Mucosa of stomach (tissue), 1 donor: ENCODE data around the gene MESP1.

Source experiments
- H3K27me3 ChIP-seq: one replicate; pipeline ENCODE4 v1.7.0; 2013; ENCODE audit warnings: mild to moderate bottlenecking, low read length; ENCODE audit not compliant: control insufficient read depth, insufficient read depth
- H3K36me3 ChIP-seq: one replicate; pipeline ENCODE4 v1.7.0; 2013; ENCODE audit warnings: low read length; ENCODE audit not compliant: control insufficient read depth, insufficient read depth
- H3K4me1 ChIP-seq: one replicate; pipeline ENCODE4 v1.7.0; 2013; ENCODE audit warnings: mild to moderate bottlenecking, low read length; ENCODE audit not compliant: control insufficient read depth, insufficient read depth
- H3K4me3 ChIP-seq: one replicate; pipeline ENCODE4 v1.7.0; 2013; ENCODE audit warnings: low read length
- H3K9ac ChIP-seq: one replicate; pipeline ENCODE4 v1.7.0; 2013; ENCODE audit warnings: mild to moderate bottlenecking, low read length, moderate library complexity
- H3K9me3 ChIP-seq: one replicate; pipeline ENCODE4 v1.7.0; 2013; ENCODE audit warnings: mild to moderate bottlenecking, low read length, moderate library complexity; ENCODE audit not compliant: control insufficient read depth
- donor health status: Pancreatic carcinoma.

MESP1 gene

DNA sequence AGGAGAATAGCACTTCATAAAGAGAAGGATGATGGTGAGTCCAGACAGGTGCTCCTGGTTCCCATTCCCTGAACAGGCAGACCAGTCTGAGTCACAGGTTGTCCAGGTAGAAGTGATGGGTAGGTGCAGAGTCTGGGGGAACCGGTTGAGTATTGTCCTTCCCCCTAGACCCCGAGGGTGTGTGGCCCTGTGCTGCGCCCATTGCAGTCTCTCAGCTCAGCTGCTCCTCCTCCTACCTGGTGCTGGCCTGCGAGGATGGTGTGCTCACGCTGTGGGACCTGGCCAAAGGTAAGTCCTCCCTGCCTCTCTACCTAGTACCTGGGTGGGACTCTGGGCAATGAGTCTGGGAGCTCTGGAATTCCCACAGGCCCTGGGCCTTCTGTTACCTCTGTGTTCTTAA, 19.8 kb downstream of the MESP1 start:
- Histone ChIP-seq H3K36me3 (no peaks in the 10 kb centered on the region), H3K9ac (no peak overlapping the region), H3K9me3 (no peaks in the 10 kb centered on the region), H3K27me3 (peaks cover 8% of the 10 kb centered on the region), H3K4me1 (no peaks in the 10 kb centered on the region), H3K4me3 (no peak overlapping the region)

DNA sequence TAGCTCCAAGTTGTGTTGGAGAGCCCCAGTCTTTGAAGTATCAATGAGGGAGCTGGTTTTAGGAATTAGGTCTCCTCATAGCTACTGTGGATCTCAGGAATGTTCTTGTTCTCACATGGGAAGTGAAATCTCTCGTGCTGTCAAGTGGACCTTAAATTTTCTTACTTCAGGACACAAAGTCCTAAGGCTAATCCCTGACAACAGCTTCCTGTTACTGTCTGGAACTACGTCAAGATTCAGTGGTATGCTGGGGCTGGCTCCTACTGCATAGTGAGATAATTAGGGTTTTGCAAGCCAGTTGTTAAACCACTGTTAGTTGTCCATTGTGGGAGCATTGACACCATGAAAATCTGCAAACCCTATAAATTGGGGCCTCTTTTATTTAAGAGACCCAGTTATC, 22.8 kb downstream of the MESP1 start:
- H3K4me3 ChIP-seq = no peak overlapping the region
- H3K4me1 ChIP-seq = no peaks in the 10 kb centered on the region
- no peaks in the 10 kb centered on the region for H3K9me3 ChIP-seq
- H3K27me3 ChIP-seq = peaks cover 3% of the 10 kb centered on the region
- no peaks in the 10 kb centered on the region for H3K36me3 ChIP-seq
- no peak overlapping the region for H3K9ac ChIP-seq

DNA sequence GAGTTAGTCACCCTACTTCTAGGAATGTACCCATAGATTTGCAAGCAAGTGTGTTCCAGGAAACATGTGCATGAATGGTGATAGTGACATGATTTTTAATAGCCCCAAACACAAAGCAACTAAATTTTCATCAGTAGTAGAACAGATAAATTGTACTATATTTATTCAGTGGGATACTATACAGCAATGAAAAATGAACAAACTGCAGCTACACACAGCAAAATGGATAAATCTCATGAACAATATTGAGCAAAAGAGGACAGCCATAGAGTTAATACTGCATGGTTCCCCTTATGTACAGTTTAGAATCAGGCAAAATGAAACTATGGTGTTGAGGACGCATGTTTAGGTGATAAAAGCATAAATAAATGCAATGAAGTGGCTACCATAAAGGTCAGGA, 26.0 kb downstream of the MESP1 start:
- no peaks in the 10 kb centered on the region for H3K9me3 ChIP-seq
- no peak overlapping the region for H3K9ac ChIP-seq
- no peaks in the 10 kb centered on the region for H3K4me1 ChIP-seq
- H3K27me3 ChIP-seq = peaks cover 3% of the 10 kb centered on the region
- no peaks in the 10 kb centered on the region for H3K36me3 ChIP-seq
- H3K4me3 ChIP-seq = no peak overlapping the region

DNA sequence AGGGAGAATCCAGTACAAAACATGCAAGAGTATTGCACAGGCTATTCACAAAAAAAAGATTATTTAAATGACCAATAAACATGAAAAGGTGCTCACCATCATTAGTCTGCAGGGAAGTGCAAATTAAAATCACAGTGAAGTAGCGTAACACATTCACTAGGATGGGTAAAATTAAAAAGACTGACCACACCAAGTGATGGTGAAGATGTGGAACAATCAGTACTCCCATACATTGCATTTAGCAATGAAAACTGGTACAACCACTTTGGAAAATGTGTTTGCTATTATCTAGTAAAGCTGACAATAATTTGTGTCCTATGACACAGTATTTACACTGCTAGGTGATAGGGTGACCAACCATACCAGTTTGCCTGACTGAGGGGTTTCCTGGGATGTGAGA, 26.4 kb downstream of the MESP1 start:
- no peak overlapping the region for H3K9ac ChIP-seq
- H3K9me3 ChIP-seq = no peaks in the 10 kb centered on the region
- H3K4me3 ChIP-seq = no peak overlapping the region
- no peaks in the 10 kb centered on the region for H3K4me1 ChIP-seq
- H3K36me3 ChIP-seq = no peaks in the 10 kb centered on the region
- peaks cover 3% of the 10 kb centered on the region for H3K27me3 ChIP-seq

DNA sequence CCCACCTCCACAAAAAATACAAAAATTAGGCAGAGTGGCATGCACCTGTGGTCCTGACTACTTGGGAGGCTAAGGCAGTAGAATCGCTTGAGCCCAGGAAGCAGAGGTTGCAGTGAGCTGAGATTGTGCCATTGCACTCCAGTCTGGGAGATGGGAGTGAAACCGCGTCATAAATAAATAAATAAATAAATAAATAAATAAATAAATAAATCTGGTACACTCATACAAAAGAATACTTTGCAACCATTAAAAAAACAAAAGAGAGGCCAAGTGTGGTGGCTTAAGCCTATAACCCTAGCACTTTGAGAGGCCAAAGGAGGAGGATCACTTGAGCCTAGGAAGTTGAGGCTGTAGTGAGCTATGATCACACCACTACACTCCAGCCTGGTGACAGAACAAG, 28.0 kb downstream of the MESP1 start:
- Histone ChIP-seq H3K9me3 (no peaks in the 10 kb centered on the region), H3K4me1 (no peaks in the 10 kb centered on the region), H3K27me3 (peaks cover 3% of the 10 kb centered on the region), H3K4me3 (no peak overlapping the region), H3K36me3 (no peaks in the 10 kb centered on the region), H3K9ac (no peak overlapping the region)

DNA sequence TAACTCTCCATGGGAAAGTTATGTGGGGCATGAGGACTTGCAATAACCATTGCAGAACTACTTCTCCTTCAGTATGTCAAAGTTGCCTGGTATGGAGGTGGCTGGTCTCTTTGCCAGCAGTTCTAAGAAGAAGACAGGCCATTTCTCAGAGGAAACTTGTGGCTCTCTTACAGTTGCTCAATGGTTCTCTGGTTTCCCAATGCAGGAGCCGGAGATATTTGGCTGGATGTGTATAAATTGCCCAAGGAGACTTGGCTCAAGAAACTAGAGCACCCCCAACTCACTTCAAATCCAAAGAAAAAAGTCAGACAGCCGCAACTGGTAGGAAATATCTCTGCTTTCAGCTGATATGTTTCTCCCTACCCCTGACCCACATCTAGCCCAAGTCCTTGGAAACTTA, 36.3 kb downstream of the MESP1 start:
- no peak overlapping the region for H3K9ac ChIP-seq
- no peaks in the 10 kb centered on the region for H3K4me1 ChIP-seq
- no peaks in the 10 kb centered on the region for H3K36me3 ChIP-seq
- H3K4me3 ChIP-seq = no peak overlapping the region
- H3K9me3 ChIP-seq = no peaks in the 10 kb centered on the region
- no peaks in the 10 kb centered on the region for H3K27me3 ChIP-seq

DNA sequence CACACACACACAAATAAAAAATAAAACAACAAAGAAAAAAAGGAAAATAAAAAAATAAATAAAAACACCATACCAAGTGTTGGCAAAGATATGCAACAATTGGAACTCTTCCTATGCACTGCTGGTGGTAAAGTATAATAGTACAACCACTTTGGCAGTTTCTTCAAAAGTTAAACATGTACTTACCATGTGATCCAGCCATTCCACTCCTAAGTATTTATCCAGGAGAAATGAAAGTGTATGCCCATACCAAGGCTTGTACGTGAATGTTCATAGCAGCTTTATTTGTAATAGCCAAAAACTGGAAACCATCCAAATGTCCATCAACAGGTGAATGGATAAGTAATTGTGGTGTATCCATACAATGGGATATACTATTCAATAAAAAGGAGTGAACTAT, 43.5 kb downstream of the MESP1 start:
- H3K27me3 ChIP-seq = no peaks in the 10 kb centered on the region
- no peaks in the 10 kb centered on the region for H3K36me3 ChIP-seq
- no peak overlapping the region for H3K9ac ChIP-seq
- H3K4me3 ChIP-seq = no peak overlapping the region
- H3K9me3 ChIP-seq = no peaks in the 10 kb centered on the region
- H3K4me1 ChIP-seq = no peaks in the 10 kb centered on the region

DNA sequence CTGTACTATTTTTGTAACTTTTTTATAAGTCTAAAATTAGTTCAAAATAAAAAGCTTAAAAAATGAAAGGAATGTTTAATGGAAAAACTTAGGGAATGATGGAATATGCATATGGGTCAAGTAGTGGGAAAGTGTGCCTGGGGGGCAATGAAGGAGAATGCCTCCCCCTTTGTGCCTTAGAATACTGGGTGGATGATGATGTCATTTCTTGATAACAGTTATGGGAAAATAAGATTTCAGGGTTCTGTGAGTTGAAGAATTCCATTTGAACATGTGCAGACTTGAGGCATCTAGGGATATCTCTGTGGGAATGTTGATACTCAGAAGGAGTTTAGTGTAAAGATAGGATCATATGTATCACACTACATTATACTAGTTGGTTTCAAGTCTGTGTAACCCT, 46.6 kb downstream of the MESP1 start:
- Histone ChIP-seq H3K9me3 (no peaks in the 10 kb centered on the region), H3K9ac (no peak overlapping the region), H3K36me3 (no peaks in the 10 kb centered on the region), H3K4me1 (no peaks in the 10 kb centered on the region), H3K4me3 (no peak overlapping the region), H3K27me3 (no peaks in the 10 kb centered on the region)
